Neural crest cell (in vitro differentiated cells): Measurements from ENCODE around the gene ZYG11B. TPM values are rescaled to one million over a fixed set of nuclear protein-coding genes. Genes with fewer than 3 reads are reported as not detected.
A peak's percentile ranks its signal among the peaks of the same experiment; 100 is the strongest.
"Not testable (repeated sequence)": the region's sequence is repeated elsewhere in the genome, so short reads cannot be mapped to it uniquely, and the experiment has no call there.

ENCODE experiments used
- DNase-seq: peaks from one replicate; pipeline ENCODE4 v3.0.0; 2021; ENCODE audit warnings: low read depth, mixed read lengths, low spot score
- H3K27ac Mint-ChIP-seq: one replicate; pipeline ENCODE4 v1.8.0; 2021; ENCODE audit warnings: mild to moderate bottlenecking, mixed read lengths; ENCODE audit not compliant: unreplicated experiment
- H3K27me3 Mint-ChIP-seq: 2 replicates; pipeline ENCODE4 v1.8.0; 2021; ENCODE audit warnings: low read depth, mild to moderate bottlenecking, mixed read lengths
- H3K36me3 Mint-ChIP-seq: 2 replicates; pipeline ENCODE4 v1.8.0; 2021; ENCODE audit warnings: low read depth, mild to moderate bottlenecking, mixed read lengths
- H3K4me1 Mint-ChIP-seq: 2 replicates; pipeline ENCODE4 v1.8.0; 2021; ENCODE audit warnings: mixed read lengths
- H3K4me3 Mint-ChIP-seq: one replicate; pipeline ENCODE4 v1.8.0; 2021; ENCODE audit warnings: mild to moderate bottlenecking, mixed read lengths
- H3K9me3 Mint-ChIP-seq: 2 replicates; pipeline ENCODE4 v1.8.0; 2021; ENCODE audit warnings: mixed read lengths
- CTCF ChIP-seq: fragments of 200-600 bp; sonication (generic); conservative IDR thresholded peaks from 2 replicates; pipeline ENCODE4 v1.5.0; 2021; ENCODE audit warnings: antibody characterized with exemption, mild to moderate bottlenecking
- total RNA-seq: library from RNA; stranded (reverse); gene quantifications from 2 replicates; pipeline ENCODE4 v1.2.1, GENCODE V29; 2021

The ZYG11B gene
- total RNA-seq, 1 donor from 2014 or later: 39.3 TPM

- H3K9me3 Mint-ChIP-seq: no peaks in the 10 kb centered on the region
- H3K4me1 Mint-ChIP-seq: peaks cover 8% of the 10 kb centered on the region
- peak overlapping the region; percentile 81 for H3K27ac Mint-ChIP-seq
- DNase-seq: no peak
- H3K36me3 Mint-ChIP-seq: peaks cover 8% of the 10 kb centered on the region
- TF ChIP-seq CTCF: no peak
- no peaks in the 10 kb centered on the region for H3K27me3 Mint-ChIP-seq
- H3K4me3 Mint-ChIP-seq: no peak overlapping the region
Observed at GRCh38 chr1:52739699-52740467, 13.6 kb downstream of the ZYG11B start.

GRCh38 chr1:52741259-52741658, 15.0 kb downstream of the ZYG11B start:
- H3K4me3 Mint-ChIP-seq: no peak overlapping the region
- TF ChIP-seq CTCF: no peak
- H3K4me1 Mint-ChIP-seq: peaks cover 8% of the 10 kb centered on the region
- H3K27ac Mint-ChIP-seq: no peak overlapping the region
- DNase-seq: no peak
- no peaks in the 10 kb centered on the region for H3K27me3 Mint-ChIP-seq
- no peaks in the 10 kb centered on the region for H3K9me3 Mint-ChIP-seq
- peaks cover 8% of the 10 kb centered on the region for H3K36me3 Mint-ChIP-seq

GRCh38 chr1:52746189-52746588, 19.9 kb downstream of the ZYG11B start:
- no peak for TF ChIP-seq CTCF
- no peak overlapping the region for H3K27ac Mint-ChIP-seq
- H3K9me3 Mint-ChIP-seq: no peaks in the 10 kb centered on the region
- H3K4me1 Mint-ChIP-seq: no peaks in the 10 kb centered on the region
- no peak overlapping the region for H3K4me3 Mint-ChIP-seq
- peaks cover 8% of the 10 kb centered on the region for H3K36me3 Mint-ChIP-seq
- no peak for DNase-seq
- no peaks in the 10 kb centered on the region for H3K27me3 Mint-ChIP-seq

- DNase-seq: no peak
- no peaks in the 10 kb centered on the region for H3K36me3 Mint-ChIP-seq
- no peaks in the 10 kb centered on the region for H3K4me1 Mint-ChIP-seq
- H3K27me3 Mint-ChIP-seq: no peaks in the 10 kb centered on the region
- TF ChIP-seq CTCF: no peak
- no peaks in the 10 kb centered on the region for H3K9me3 Mint-ChIP-seq
- H3K4me3 Mint-ChIP-seq: no peak overlapping the region
- no peak overlapping the region for H3K27ac Mint-ChIP-seq
Observed at GRCh38 chr1:52747450-52747849, 21.2 kb downstream of the ZYG11B start.

GRCh38 chr1:52748119-52748518, 21.9 kb downstream of the ZYG11B start:
- DNase-seq: no peak
- Mint-ChIP-seq H3K4me1 (no peaks in the 10 kb centered on the region), H3K36me3 (no peaks in the 10 kb centered on the region), H3K27me3 (no peaks in the 10 kb centered on the region), H3K27ac (no peak overlapping the region), H3K4me3 (no peak overlapping the region), H3K9me3 (no peaks in the 10 kb centered on the region)
- peak; percentile 32 for TF ChIP-seq CTCF

GRCh38 chr1:52749496-52749895, 23.2 kb downstream of the ZYG11B start:
- H3K4me1 Mint-ChIP-seq, H3K27ac Mint-ChIP-seq, H3K9me3 Mint-ChIP-seq, H3K36me3 Mint-ChIP-seq, DNase-seq, H3K27me3 Mint-ChIP-seq, H3K4me3 Mint-ChIP-seq: not testable (repeated sequence)

GRCh38 chr1:52750139-52750538, 23.9 kb downstream of the ZYG11B start:
- not testable (repeated sequence) for H3K36me3 Mint-ChIP-seq, H3K27ac Mint-ChIP-seq, H3K9me3 Mint-ChIP-seq, H3K27me3 Mint-ChIP-seq, H3K4me1 Mint-ChIP-seq, H3K4me3 Mint-ChIP-seq, DNase-seq
